T-helper 9 cell (primary cell): ENCODE data around the gene ZSCAN23.
"Not testable (repeated sequence)": the region's sequence is repeated elsewhere in the genome, so short reads cannot be mapped to it uniquely, and the experiment has no call there.

ENCODE experiments used
- DNase-seq: peaks from one replicate; pipeline ENCODE4 v3.0.0-alpha.2; 2020
- total RNA-seq, 2 donors: gene quantifications; one replicate each; lab custom pipeline; 2026; lab: John Stamatoyannopoulos, UW

The ZSCAN23 gene
- total RNA-seq: 0 to 0.56 reads per million in 2 donors

GRCh38 chr6:28443112-28443773 lies at the start of gene ZSCAN23:
TSS of gene ZSCAN23 (minus strand) at chr6:28443491. CDS start at chr6:28436266, 7,225 bp downstream.
- peak; percentile 73 for DNase-seq

- DNase-seq: no peak
Observed at GRCh38 chr6:28491984-28492317, 48.7 kb upstream of the ZSCAN23 start.

- no peak for DNase-seq
Observed at GRCh38 chr6:28490205-28490890, 47.1 kb upstream of the ZSCAN23 start.

- DNase-seq: no peak
Observed at GRCh38 chr6:28489366-28490204, 46.3 kb upstream of the ZSCAN23 start.

- DNase-seq: no peak
Observed at GRCh38 chr6:28488916-28489365, 45.6 kb upstream of the ZSCAN23 start.

- DNase-seq: no peak
Observed at GRCh38 chr6:28486988-28487742, 43.9 kb upstream of the ZSCAN23 start.

GRCh38 chr6:28486533-28486932 lies 43.2 kb upstream of the ZSCAN23 start:
- DNase-seq: no peak

- DNase-seq: no peak
Observed at GRCh38 chr6:28485482-28485881, 42.2 kb upstream of the ZSCAN23 start.

- DNase-seq: no peak
Observed at GRCh38 chr6:28480253-28480932, 37.1 kb upstream of the ZSCAN23 start.

- no peak for DNase-seq
Observed at GRCh38 chr6:28478518-28478917, 35.2 kb upstream of the ZSCAN23 start.

- DNase-seq: no peak
Observed at GRCh38 chr6:28474441-28475219, 31.3 kb upstream of the ZSCAN23 start.

GRCh38 chr6:28469153-28469745 lies 26.0 kb upstream of the ZSCAN23 start:
- not testable (repeated sequence) for DNase-seq

- no peak for DNase-seq
Observed at GRCh38 chr6:28468056-28468455, 24.8 kb upstream of the ZSCAN23 start.

GRCh38 chr6:28462401-28462800 lies 19.1 kb upstream of the ZSCAN23 start:
- DNase-seq: no peak

- DNase-seq: no peak
Observed at GRCh38 chr6:28458568-28458967, 15.3 kb upstream of the ZSCAN23 start.

GRCh38 chr6:28449056-28449455 lies 5.8 kb upstream of the ZSCAN23 start:
- no peak for DNase-seq

GRCh38 chr6:28447512-28447906 lies 4.2 kb upstream of the ZSCAN23 start:
- not testable (repeated sequence) for DNase-seq

- no peak for DNase-seq
Observed at GRCh38 chr6:28446818-28447511, 3.7 kb upstream of the ZSCAN23 start.

- not testable (repeated sequence) for DNase-seq
Observed at GRCh38 chr6:28444759-28445158, 1.5 kb upstream of the ZSCAN23 start.

GRCh38 chr6:28442586-28442985 lies 705 bp downstream of the ZSCAN23 start:
- DNase-seq: no peak
